ENCODE data around the gene FIGNL2.
A peak's percentile ranks its signal among the peaks of the same experiment; 100 is the strongest.
"Not testable (repeated sequence)": the region's sequence is repeated elsewhere in the genome, so short reads cannot be mapped to it uniquely, and the experiment has no call there.

Gene FIGNL2

GRCh38 chr12:51814311-51815088 lies 34.0 kb downstream of the FIGNL2 start:
- DNase-seq = peak; percentile 88

GRCh38 chr12:51813931-51814310 lies 34.6 kb downstream of the FIGNL2 start:
- DNase-seq = peak; percentile 68

- no peak for DNase-seq
These were observed 35.6 kb downstream of the FIGNL2 start for GRCh38 chr12:51812871-51813270.

GRCh38 chr12:51811203-51812202 lies 37.0 kb downstream of the FIGNL2 start:
- no peak for DNase-seq

GRCh38 chr12:51809193-51809592 lies 39.3 kb downstream of the FIGNL2 start:
- no peak for DNase-seq

- DNase-seq = no peak
These were observed 41.6 kb downstream of the FIGNL2 start for GRCh38 chr12:51806896-51807295.

- DNase-seq = no peak
These were observed 47.5 kb downstream of the FIGNL2 start for GRCh38 chr12:51801027-51801426.

- DNase-seq = no peak
These were observed 50.0 kb downstream of the FIGNL2 start for GRCh38 chr12:51798501-51798900.

- DNase-seq = not testable (repeated sequence)
These were observed 50.5 kb downstream of the FIGNL2 start for GRCh38 chr12:51798051-51798450.

GRCh38 chr12:51797301-51797700 lies 51.2 kb downstream of the FIGNL2 start:
- no peak for DNase-seq

- no peak for DNase-seq
These were observed 55.3 kb downstream of the FIGNL2 start for GRCh38 chr12:51793201-51793600.

- no peak for DNase-seq
These were observed 56.1 kb downstream of the FIGNL2 start for GRCh38 chr12:51792417-51792816.

- DNase-seq = no peak
These were observed 59.6 kb downstream of the FIGNL2 start for GRCh38 chr12:51788876-51789275.

- no peak for DNase-seq
These were observed 62.6 kb downstream of the FIGNL2 start for GRCh38 chr12:51785906-51786305.

GRCh38 chr12:51784688-51785087 lies 63.8 kb downstream of the FIGNL2 start:
- no peak for DNase-seq

- no peak for DNase-seq
These were observed 68.6 kb downstream of the FIGNL2 start for GRCh38 chr12:51779876-51780275.

GRCh38 chr12:51777973-51778372 lies 70.5 kb downstream of the FIGNL2 start:
- no peak for DNase-seq

GRCh38 chr12:51777457-51777856 lies 71.1 kb downstream of the FIGNL2 start:
- DNase-seq = no peak

GRCh38 chr12:51774933-51775332 lies 73.6 kb downstream of the FIGNL2 start:
- no peak for DNase-seq

- DNase-seq = no peak
These were observed 75.2 kb downstream of the FIGNL2 start for GRCh38 chr12:51773145-51773869.

GRCh38 chr12:51771008-51771407 lies 77.5 kb downstream of the FIGNL2 start:
- no peak for DNase-seq
